SU-DHL-6 (cell line): ENCODE data around the gene MAS1.
"Not testable (repeated sequence)": the region's sequence is repeated elsewhere in the genome, so short reads cannot be mapped to it uniquely, and the experiment has no call there.

Source experiments
- H2AFZ ChIP-seq: fragments of 200-600 bp; sonication (generic); 2 replicates; pipeline ENCODE4 v1.6.1; 2014; ENCODE audit warnings: low read depth, mild to moderate bottlenecking, moderate library complexity, mixed read lengths, antibody characterized with exemption, low read length; ENCODE audit not compliant: severe bottlenecking
- H3F3A ChIP-seq: fragments of 200-600 bp; shearing (Covaris generic); 2 replicates; pipeline ENCODE4 v1.6.0; 2016; ENCODE audit warnings: antibody characterized with exemption, mild to moderate bottlenecking; ENCODE audit not compliant: insufficient read depth
- H3K27ac ChIP-seq: fragments of 200-600 bp; sonication (generic); 2 replicates; pipeline ENCODE4 v1.5.1; 2016; ENCODE audit warnings: low read depth, mild to moderate bottlenecking, low read length, moderate library complexity, mixed read lengths
- H3K27me3 ChIP-seq: fragments of 200-600 bp; sonication (generic), shearing (Covaris generic); 2 replicates; pipeline ENCODE4 v1.6.0; 2014; ENCODE audit warnings: mild to moderate bottlenecking, low read length
- H3K36me3 ChIP-seq: fragments of 200-600 bp; sonication (generic); 2 replicates; pipeline ENCODE4 v1.6.1; 2014; ENCODE audit warnings: mild to moderate bottlenecking, low read length, mixed read lengths
- H3K4me2 ChIP-seq: fragments of 300-600, 200-600 bp; shearing (Covaris generic), sonication (generic); 2 replicates; pipeline ENCODE4 v1.6.0; 2014; ENCODE audit warnings: low read length, low read depth, mild to moderate bottlenecking; ENCODE audit not compliant: poor library complexity, severe bottlenecking
- H3K4me3 ChIP-seq: fragments of 200-600 bp; sonication (generic); 2 replicates; pipeline ENCODE4 v1.5.1; 2014; ENCODE audit warnings: antibody characterized with exemption, low read length, mild to moderate bottlenecking, mixed read lengths; ENCODE audit not compliant: insufficient read depth, poor library complexity, severe bottlenecking
- H3K79me2 ChIP-seq: fragments of 200-600 bp; sonication (generic); 2 replicates; pipeline ENCODE4 v1.6.1; 2014; ENCODE audit warnings: mild to moderate bottlenecking, low read length, moderate library complexity; ENCODE audit not compliant: insufficient read depth
- H3K9ac ChIP-seq: fragments of 200-600 bp; sonication (generic); 2 replicates; pipeline ENCODE4 v1.7.0; 2014; ENCODE audit warnings: mild to moderate bottlenecking, low read length
- H3K9me2 ChIP-seq: fragments of 200-600 bp; sonication (generic); replicated peaks from 2 replicates; pipeline ENCODE4 v1.6.1; 2014; ENCODE audit warnings: low read length; ENCODE audit not compliant: insufficient read depth
- H3K9me3 ChIP-seq: fragments of 200-600 bp; sonication (generic); 2 replicates; pipeline ENCODE4 v1.6.1; 2014; ENCODE audit warnings: low read length, mixed read lengths; ENCODE audit not compliant: insufficient read depth
- H4K20me1 ChIP-seq: fragments of 200-600 bp; sonication (generic); 2 replicates; pipeline ENCODE4 v1.6.1; 2014; ENCODE audit warnings: low read depth, mild to moderate bottlenecking, antibody characterized with exemption, low read length, moderate library complexity, mixed read lengths
- CTCF ChIP-seq: fragments of 200-600 bp; sonication (generic); IDR thresholded peaks from one replicate; pipeline ENCODE4 v1.5.1; 2017; ENCODE audit warnings: antibody characterized with exemption, mild to moderate bottlenecking, low read length, moderate library complexity; ENCODE audit not compliant: insufficient read depth, poor library complexity, severe bottlenecking
- EZH2phosphoT487 ChIP-seq: fragments of 200-600 bp; sonication (generic), shearing (Covaris generic); conservative IDR thresholded peaks from 2 replicates; pipeline ENCODE4 v1.6.1; 2018; ENCODE audit warnings: mild to moderate bottlenecking, antibody characterized with exemption, low read length, moderate library complexity, mixed read lengths

The MAS1 gene

GRCh38 chr6:159860482-159860881 lies 30.3 kb upstream of the MAS1 start:
- no peaks in the 10 kb centered on the region for H3K27me3 ChIP-seq

GRCh38 chr6:159862103-159862502 lies 28.7 kb upstream of the MAS1 start:
- Histone ChIP-seq H3K9ac (no peak overlapping the region), H2AFZ (no peak overlapping the region), H3K4me3 (no peak overlapping the region), H3K36me3 (no peaks in the 10 kb centered on the region), H3K9me3 (no peaks in the 10 kb centered on the region), H3K79me2 (no peaks in the 10 kb centered on the region), H3F3A (no peaks in the 10 kb centered on the region), H3K4me2 (no peak overlapping the region), H3K9me2 (no peaks in the 10 kb centered on the region), H3K27ac (no peak overlapping the region), H3K27me3 (no peaks in the 10 kb centered on the region), H4K20me1 (no peaks in the 10 kb centered on the region)
- TF ChIP-seq EZH2phosphoT487 (no peak), CTCF (no peak)

More at GRCh38 chr6:159860482-159860881, 30.3 kb upstream of the MAS1 start:
- Histone ChIP-seq H3K27ac (no peak overlapping the region), H3K9me2 (no peaks in the 10 kb centered on the region), H2AFZ (no peak overlapping the region), H3F3A (no peaks in the 10 kb centered on the region), H3K4me2 (no peak overlapping the region), H3K9ac (no peak overlapping the region), H3K36me3 (no peaks in the 10 kb centered on the region), H4K20me1 (no peaks in the 10 kb centered on the region), H3K79me2 (no peaks in the 10 kb centered on the region), H3K9me3 (no peaks in the 10 kb centered on the region), H3K4me3 (no peak overlapping the region)
- no peak for TF ChIP-seq CTCF
- no peak for TF ChIP-seq EZH2phosphoT487

GRCh38 chr6:159863341-159863740 lies 27.4 kb upstream of the MAS1 start:
- H3K9me3 ChIP-seq, H3K36me3 ChIP-seq, H3K27me3 ChIP-seq, H3K4me3 ChIP-seq, H3K9me2 ChIP-seq, H3K79me2 ChIP-seq, H3F3A ChIP-seq, H3K27ac ChIP-seq, H3K9ac ChIP-seq, H2AFZ ChIP-seq, H4K20me1 ChIP-seq, H3K4me2 ChIP-seq: not testable (repeated sequence)

- Histone ChIP-seq H3K4me3 (no peak overlapping the region), H4K20me1 (no peaks in the 10 kb centered on the region), H3F3A (no peaks in the 10 kb centered on the region), H3K9ac (no peak overlapping the region), H3K36me3 (no peaks in the 10 kb centered on the region), H3K27me3 (no peaks in the 10 kb centered on the region), H3K79me2 (no peaks in the 10 kb centered on the region), H3K27ac (no peak overlapping the region), H3K9me3 (no peaks in the 10 kb centered on the region), H2AFZ (no peak overlapping the region), H3K4me2 (no peak overlapping the region), H3K9me2 (no peaks in the 10 kb centered on the region)
- TF ChIP-seq CTCF (no peak), EZH2phosphoT487 (no peak)
Measured at GRCh38 chr6:159865226-159865920, 25.4 kb upstream of the MAS1 start.
